Measurements from ENCODE around the gene SCT.

- TF ChIP-seq CTCF (conservative IDR thresholded peaks at IDR 0.05; ENCODE audit: low read depth, low read length) (no peak), EZH2 (IDR thresholded peaks at IDR 0.05; ENCODE audit: borderline replicate concordance, low read depth, low read length, poor library complexity, severe bottlenecking) (no peak)
Observed at GRCh38 chr11:635945-636510, 9.0 kb upstream of the SCT start.
